ENCODE measurements around the gene ZNF674. TPM values are rescaled to one million over a fixed set of nuclear protein-coding genes. Genes with fewer than 3 reads are reported as not detected.
A peak's percentile ranks its signal among the peaks of the same experiment; 100 is the strongest.

Gene ZNF674
- total and polyA plus RNA-seq, 2 donors (not counting 3 experiments of a cell fraction or from before 2014, with no cell fraction given), result 2.5 to 6.7 TPM

DNA sequence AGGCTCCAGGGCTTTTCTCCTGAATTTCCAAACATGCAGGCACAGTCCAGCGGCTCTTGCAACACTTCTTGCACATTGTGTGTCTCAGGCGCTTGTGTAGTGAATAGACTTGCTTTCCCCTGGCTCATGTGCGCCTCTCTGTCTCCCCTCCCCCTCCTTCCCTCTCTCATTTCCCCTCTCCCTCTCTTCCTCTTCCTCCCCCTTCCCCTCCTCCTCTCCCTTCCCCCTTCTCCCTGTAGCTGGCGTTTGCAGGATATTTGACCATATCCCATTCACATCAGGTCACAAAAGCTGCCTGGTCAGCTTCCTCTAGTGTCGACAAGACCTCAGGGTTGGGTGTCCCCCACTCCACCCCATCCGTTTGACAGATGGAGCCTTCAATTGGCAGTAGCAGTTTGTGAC is 30.8 kb upstream of the ZNF674 start:
- H3K9ac ChIP-seq (replicated peaks; ENCODE audit: extremely low read depth, insufficient read depth, low read length), result no peak overlapping the region
- BruUV-seq (replicated peaks), result no TSS peak

DNA sequence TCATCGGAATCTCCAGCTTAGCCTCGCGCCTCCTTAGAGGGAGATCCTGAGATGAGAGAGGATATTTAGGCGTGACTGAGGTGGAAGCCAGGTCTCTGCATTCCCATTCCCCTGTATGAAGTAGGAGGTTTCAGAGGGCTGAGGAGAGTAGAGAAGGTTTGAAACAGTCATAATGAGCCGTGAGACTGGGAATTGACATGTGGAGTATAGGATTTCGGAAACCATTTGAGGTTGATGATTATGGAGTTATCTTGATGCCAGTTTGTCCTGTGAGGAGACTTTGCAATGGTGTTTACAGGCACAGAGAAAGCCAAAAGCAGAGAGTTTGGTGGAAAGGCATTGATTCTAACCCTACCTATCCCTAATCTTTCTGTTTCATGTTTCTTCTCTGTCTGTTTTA is 30.4 kb upstream of the ZNF674 start:
- CTCF ChIA-PET, result interaction anchor here (1.4 to 4.0 kb wide), 2 partner anchors 11 to 23 kb away, joined by 6 to 11 read pairs; no protein-coding TSS in a partner anchor

More for the DNA sequence above, 30.8 kb upstream of the ZNF674 start:
- peak overlapping the region; percentile 48 to 61 (median 61) for H3K4me3 ChIP-seq (replicated peaks in 1 of 3; ENCODE audit: insufficient read depth in 1 of 3, low read depth in 1 of 3, low read length in 3 of 3)
- H3K27ac ChIP-seq (ENCODE audit: insufficient read depth, low read depth, low read length), result no peak overlapping the region
- no peaks in the 10 kb centered on the region for H3K9me1 ChIP-seq (replicated peaks; ENCODE audit: control insufficient read depth, extremely low read depth, insufficient read depth, low read length)
- peak; percentile 18 for DNase-seq (ENCODE audit: low read depth, low spot score)
- no peaks in the 10 kb centered on the region for H3K36me3 ChIP-seq (ENCODE audit: control insufficient read depth in 2 of 2, extremely low read depth in 1 of 2, insufficient read depth in 2 of 2, low read length in 2 of 2)
- no peak for TF ChIP-seq POLR2A (IDR thresholded peaks at IDR 0.05; ENCODE audit: low read depth, low read length)
- peaks cover 30% of the 10 kb centered on the region for H3K4me1 ChIP-seq (ENCODE audit: control insufficient read depth, extremely low read depth, insufficient read depth, low read length)
- CTCF ChIA-PET, result interaction anchor here (1.4 to 4.0 kb wide), 2 partner anchors 11 to 23 kb away, joined by 6 to 11 read pairs; no protein-coding TSS in a partner anchor
- no peak overlapping the region for H2AFZ ChIP-seq (ENCODE audit: low read depth, low read length)
- POLR2A ChIA-PET, result interaction anchor here (0.6 to 1.2 kb wide), 2 partner anchors 11 to 18 kb away, joined by 3 to 4 read pairs; no protein-coding TSS in a partner anchor
- peaks cover 5% of the 10 kb centered on the region for H3K79me2 ChIP-seq (ENCODE audit: control insufficient read depth, insufficient read depth, low read length)
- intact Hi-C loops (cut with micrococcal nuclease), result loop anchor here (1.0 to 10.0 kb wide), 2 partner anchors 50 to 219 kb away; no protein-coding TSS in a partner anchor
- dilution Hi-C loops (cut with MboI; ENCODE audit: extremely low pct_ligation_motif_present, low sequenced_read_pairs), result no loop called here
- H3K4me2 ChIP-seq (ENCODE audit: insufficient read depth, low read length), result peak overlapping the region; percentile 76
- H4K20me1 ChIP-seq (replicated peaks; ENCODE audit: control insufficient read depth, extremely low read depth, insufficient read depth, low read length), result no peaks in the 10 kb centered on the region
- H3K9me3 ChIP-seq (replicated peaks; ENCODE audit: control insufficient read depth, insufficient read depth, low read length), result no peaks in the 10 kb centered on the region
- no peaks in the 10 kb centered on the region for H3K27me3 ChIP-seq (ENCODE audit: control insufficient read depth in 2 of 2, insufficient read depth in 2 of 2, low read length in 2 of 2)
- peak; percentile 74 for FAIRE-seq

More for the DNA sequence above, 30.4 kb upstream of the ZNF674 start:
- Histone ChIP-seq H3K4me1 (ENCODE audit: control insufficient read depth, extremely low read depth, insufficient read depth, low read length) (peaks cover 30% of the 10 kb centered on the region), H3K79me2 (ENCODE audit: control insufficient read depth, insufficient read depth, low read length) (peaks cover 5% of the 10 kb centered on the region), H3K4me3 (replicated peaks in 1 of 3; ENCODE audit: insufficient read depth in 1 of 3, low read depth in 1 of 3, low read length in 3 of 3) (peak overlapping the region; percentile 48 to 61 (median 61)), H3K9ac (replicated peaks; ENCODE audit: extremely low read depth, insufficient read depth, low read length) (no peak overlapping the region), H4K20me1 (replicated peaks; ENCODE audit: control insufficient read depth, extremely low read depth, insufficient read depth, low read length) (no peaks in the 10 kb centered on the region), H3K9me3 (replicated peaks; ENCODE audit: control insufficient read depth, insufficient read depth, low read length) (no peaks in the 10 kb centered on the region), H3K27me3 (ENCODE audit: control insufficient read depth in 2 of 2, insufficient read depth in 2 of 2, low read length in 2 of 2) (no peaks in the 10 kb centered on the region), H3K9me1 (replicated peaks; ENCODE audit: control insufficient read depth, extremely low read depth, insufficient read depth, low read length) (no peaks in the 10 kb centered on the region), H3K27ac (ENCODE audit: insufficient read depth, low read depth, low read length) (no peak overlapping the region), H2AFZ (ENCODE audit: low read depth, low read length) (peak overlapping the region; percentile 33), H3K36me3 (ENCODE audit: control insufficient read depth in 2 of 2, extremely low read depth in 1 of 2, insufficient read depth in 2 of 2, low read length in 2 of 2) (no peaks in the 10 kb centered on the region), H3K4me2 (ENCODE audit: insufficient read depth, low read length) (peak overlapping the region; percentile 76)
- POLR2A ChIA-PET, result no interaction called here
- intact Hi-C loops (cut with micrococcal nuclease) (loop anchor here (1.0 to 10.0 kb wide), 2 partner anchors 51 to 219 kb away; no protein-coding TSS in a partner anchor), dilution Hi-C loops (cut with MboI; ENCODE audit: extremely low pct_ligation_motif_present, low sequenced_read_pairs) (no loop called here)
- DNase-seq (ENCODE audit: low read depth, low spot score) (peak; percentile 30), FAIRE-seq (no peak)
- BruUV-seq (replicated peaks), result no TSS peak
- TF ChIP-seq GATA2 (IDR thresholded peaks at IDR 0.05; ENCODE audit: insufficient read depth, insufficient read length, low read depth, low read length) (no peak), CTCF (IDR thresholded peaks at IDR 0.05; ENCODE audit: extremely low read depth in 1 of 2, insufficient read depth in 1 of 2, low read depth in 1 of 2, low read length in 2 of 2) (no peak), POLR2AphosphoS5 (IDR thresholded peaks at IDR 0.05; ENCODE audit: insufficient read depth, low read depth, low read length) (no peak), JUN (IDR thresholded peaks at IDR 0.05; ENCODE audit: borderline replicate concordance, insufficient read depth, insufficient read length, low read depth) (no peak), EZH2 (IDR thresholded peaks at IDR 0.05; ENCODE audit: borderline replicate concordance, low read depth, low read length, severe bottlenecking) (no peak), POLR2A (IDR thresholded peaks at IDR 0.05; ENCODE audit: low read depth, low read length) (no peak), MYC (IDR thresholded peaks at IDR 0.05; ENCODE audit: low read depth, low read length) (no peak), FOS (IDR thresholded peaks at IDR 0.05; ENCODE audit: borderline replicate concordance, insufficient read depth, low read length) (no peak)
- TF ChIP-seq, protein P1, sequence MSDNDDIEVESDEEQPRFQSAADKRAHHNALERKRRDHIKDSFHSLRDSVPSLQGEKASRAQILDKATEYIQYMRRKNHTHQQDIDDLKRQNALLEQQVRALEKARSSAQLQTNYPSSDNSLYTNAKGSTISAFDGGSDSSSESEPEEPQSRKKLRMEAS (IDR thresholded peaks at IDR 0.05; ENCODE audit: insufficient read depth, insufficient read length), result no peak

Measured in endothelial cell of umbilical vein (primary cell).